Fibroblast of mammary gland (primary cell): ENCODE results near the gene SSRP1.

Experiments
- DNase-seq: peaks from one replicate; pipeline ENCODE4 v3.0.0-alpha.2; 2010; ENCODE audit warnings: low read depth
- H3K4me3 ChIP-seq: 2 replicates; pipeline ENCODE4 v1.5.1; 2011; ENCODE audit warnings: low read depth, mild to moderate bottlenecking, low read length, moderate library complexity; ENCODE audit not compliant: control insufficient read depth
- TF ChIP-seq, protein P1 (sequence below): conservative IDR thresholded peaks from 2 replicates; pipeline ENCODE4 v1.5.1; 2011; ENCODE audit warnings: low read depth, low read length, inconsistent platforms; ENCODE audit not compliant: control insufficient read depth, insufficient read depth

SSRP1 gene

DNA sequence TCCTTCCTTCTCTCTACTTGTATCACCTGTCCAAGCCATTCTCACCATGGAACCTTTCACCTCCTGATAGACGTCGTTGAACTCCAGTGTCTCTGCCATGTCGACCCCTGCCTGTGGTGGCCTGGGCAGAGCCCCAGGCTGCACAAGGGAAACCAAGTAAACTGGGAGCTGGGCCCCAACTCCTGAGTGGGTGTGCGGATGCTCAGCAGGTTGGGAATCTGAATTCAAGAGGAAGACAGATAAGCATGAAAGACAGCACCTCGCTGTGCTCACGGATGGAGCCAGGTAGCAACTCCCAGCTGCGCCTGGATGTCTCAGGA lies 709 bp downstream of the SSRP1 start:
- TF ChIP-seq, protein P1, sequence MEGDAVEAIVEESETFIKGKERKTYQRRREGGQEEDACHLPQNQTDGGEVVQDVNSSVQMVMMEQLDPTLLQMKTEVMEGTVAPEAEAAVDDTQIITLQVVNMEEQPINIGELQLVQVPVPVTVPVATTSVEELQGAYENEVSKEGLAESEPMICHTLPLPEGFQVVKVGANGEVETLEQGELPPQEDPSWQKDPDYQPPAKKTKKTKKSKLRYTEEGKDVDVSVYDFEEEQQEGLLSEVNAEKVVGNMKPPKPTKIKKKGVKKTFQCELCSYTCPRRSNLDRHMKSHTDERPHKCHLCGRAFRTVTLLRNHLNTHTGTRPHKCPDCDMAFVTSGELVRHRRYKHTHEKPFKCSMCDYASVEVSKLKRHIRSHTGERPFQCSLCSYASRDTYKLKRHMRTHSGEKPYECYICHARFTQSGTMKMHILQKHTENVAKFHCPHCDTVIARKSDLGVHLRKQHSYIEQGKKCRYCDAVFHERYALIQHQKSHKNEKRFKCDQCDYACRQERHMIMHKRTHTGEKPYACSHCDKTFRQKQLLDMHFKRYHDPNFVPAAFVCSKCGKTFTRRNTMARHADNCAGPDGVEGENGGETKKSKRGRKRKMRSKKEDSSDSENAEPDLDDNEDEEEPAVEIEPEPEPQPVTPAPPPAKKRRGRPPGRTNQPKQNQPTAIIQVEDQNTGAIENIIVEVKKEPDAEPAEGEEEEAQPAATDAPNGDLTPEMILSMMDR: no peak
- peak overlapping the region; percentile 67 for H3K4me3 ChIP-seq
- DNase-seq: no peak

DNA sequence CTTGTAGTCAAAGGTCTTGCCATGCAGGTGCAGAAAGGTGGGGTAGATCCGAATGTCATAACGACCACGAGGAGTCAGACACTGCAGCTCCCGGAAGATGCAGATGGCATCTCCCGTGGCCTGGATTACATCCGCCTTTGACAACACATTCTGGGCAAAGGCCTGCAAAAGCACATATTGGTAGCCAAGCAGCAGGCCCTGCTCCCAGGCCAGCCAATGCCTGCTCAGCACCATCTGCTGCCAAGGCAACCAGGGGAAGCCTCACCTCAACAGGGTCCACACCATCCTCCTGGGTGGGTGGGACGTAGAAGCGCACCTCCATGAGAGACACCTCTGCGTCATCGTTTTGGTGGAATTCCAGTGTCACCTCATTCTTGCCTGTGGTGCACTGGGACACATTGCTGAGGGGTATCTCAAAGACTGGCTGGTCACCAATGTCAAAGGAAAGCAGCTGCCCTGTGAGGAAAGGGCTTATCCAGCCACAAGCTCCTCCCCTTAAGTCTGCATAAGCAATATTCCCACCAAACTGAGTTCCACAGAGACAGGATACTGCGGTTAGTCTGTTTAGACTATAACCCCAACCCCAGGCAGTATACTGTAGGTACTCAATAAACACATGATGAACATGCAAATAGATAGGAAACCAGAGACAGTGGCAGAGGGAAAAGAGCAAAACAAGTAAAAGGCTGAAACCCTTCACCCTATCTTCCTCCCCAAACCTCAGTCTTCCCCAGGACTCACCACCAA lies 2.8 kb downstream of the SSRP1 start:
- DNase-seq: no peak
- no peak overlapping the region for H3K4me3 ChIP-seq
- TF ChIP-seq, protein P1: no peak

DNA sequence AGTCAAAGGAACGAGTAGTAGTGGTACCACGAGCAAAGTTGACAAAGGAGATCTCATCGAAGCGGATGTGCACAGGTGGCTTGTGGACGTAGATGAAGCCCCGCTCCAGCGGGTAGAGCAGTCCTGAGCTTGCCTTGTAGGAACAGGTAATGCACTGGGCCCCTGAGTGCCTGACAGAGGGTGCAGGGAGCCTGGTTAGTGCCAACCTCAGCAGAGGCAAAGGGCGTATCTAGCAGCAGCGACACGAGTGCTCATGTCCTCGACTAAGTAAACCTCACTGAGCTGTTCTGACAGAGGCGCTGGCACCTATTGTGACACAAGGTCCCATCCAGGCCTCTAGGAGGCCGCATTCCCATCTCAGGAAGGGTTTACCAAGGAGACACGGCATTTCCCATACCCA lies 4.0 kb downstream of the SSRP1 start:
- TF ChIP-seq, protein P1: no peak
- no peak for DNase-seq
- no peak overlapping the region for H3K4me3 ChIP-seq

DNA sequence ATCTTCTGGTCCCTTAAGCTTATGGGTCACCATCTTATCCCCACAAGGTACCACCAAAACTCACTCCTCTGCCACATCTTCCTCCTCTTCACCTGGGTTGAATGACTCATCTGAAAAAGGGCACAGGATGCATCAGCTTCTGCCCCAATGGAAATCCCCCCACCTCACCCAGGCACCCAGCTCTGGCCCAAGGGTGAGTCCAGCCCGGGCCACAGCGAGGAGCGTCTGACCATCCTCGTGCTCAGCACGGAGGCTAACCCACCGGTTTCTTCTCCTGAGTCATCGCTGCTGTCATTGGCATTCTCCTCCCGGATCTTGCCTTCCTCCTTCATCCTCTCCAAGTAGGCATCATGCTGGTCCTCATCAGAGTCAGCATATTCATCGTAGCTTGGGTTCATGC lies 5.7 kb downstream of the SSRP1 start:
- H3K4me3 ChIP-seq: no peak overlapping the region
- TF ChIP-seq, protein P1: no peak
- DNase-seq: no peak

GRCh38 chr11:57327721-57328120 lies 8.0 kb downstream of the SSRP1 start:
- no peak overlapping the region for H3K4me3 ChIP-seq
- TF ChIP-seq, protein P1: no peak
- no peak for DNase-seq

DNA sequence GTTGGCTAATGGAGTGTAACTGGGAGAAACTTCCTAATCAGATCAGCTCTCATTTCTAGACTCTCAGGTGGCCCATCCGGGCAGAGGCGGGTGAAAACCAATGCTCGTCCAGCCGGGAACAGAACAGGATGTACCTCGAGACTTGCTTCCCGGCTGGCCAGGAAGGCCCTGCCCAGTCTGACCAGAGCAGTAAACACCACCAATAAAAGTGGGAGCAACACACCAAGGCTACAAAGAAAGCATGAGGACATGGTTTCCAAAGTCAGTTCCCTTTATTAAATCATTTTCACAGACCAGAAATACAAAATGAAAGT lies 10.0 kb downstream of the SSRP1 start:
- peak overlapping the region; percentile 61 for H3K4me3 ChIP-seq
- TF ChIP-seq, protein P1: no peak

More for the DNA sequence above, 10.0 kb downstream of the SSRP1 start:
- DNase-seq: no peak
